ENCODE results near the gene P3H1. TPM values are rescaled to one million over a fixed set of nuclear protein-coding genes. Genes with fewer than 3 reads are reported as not detected.

P3H1 gene
- total and polyA plus RNA-seq, 2 of the 13 experiments (the other 11 are each of a cell fraction or from before 2014, with no cell fraction given), result 64.6 to 120 TPM

GRCh38 chr1:42738678-42739226 lies 28.1 kb downstream of the P3H1 start:
- in situ Hi-C loops (cut with HindIII; ENCODE audit: extremely low pct_ligation_motif_present, low pct_unique_long_range_greater_than_20kb), result loop anchor here (25.0 kb wide), 1 partner anchor 401 kb away; the partner anchor contains the start of gene FOXJ3
- WGBS (ENCODE audit: low lambda C conversion rate), result no CpG with 5 or more reads among the region's 8 CpGs
- H3K27me3 ChIP-seq (ENCODE audit: control insufficient read depth in 1 of 2, insufficient read depth in 2 of 2, low read length in 2 of 2), result no peaks in the 10 kb centered on the region
- peaks cover 81% of the 10 kb centered on the region for H3K4me1 ChIP-seq (ENCODE audit: insufficient read depth, low read length)
- no peak overlapping the region for H3K9ac ChIP-seq (ENCODE audit: insufficient read depth, low read depth, low read length)
- intact Hi-C loops (cut with micrococcal nuclease; ENCODE audit: unreplicated experiment), result no loop called here
- no peak for FAIRE-seq
- H2AFZ ChIP-seq (ENCODE audit: low read length), result no peak overlapping the region
- BruUV-seq (replicated peaks), result no TSS peak
- peak overlapping the region; percentile 98 for H3K4me2 ChIP-seq (ENCODE audit: low read depth, low read length)
- no peak overlapping the region for H3K27ac ChIP-seq (ENCODE audit: extremely low read length, insufficient read depth, low read length)
- H3K9me3 ChIP-seq (ENCODE audit: low read length), result no peaks in the 10 kb centered on the region
- CTCF ChIA-PET (ENCODE audit: low intra/inter-chr PET ratio, low total read pairs), result no interaction called here
- peak; percentile 30; the same call in 1 of the 2 replicates for TF ChIP-seq HIC2 (CRISPR knock-in tag; IDR thresholded peaks at IDR 0.05; ENCODE audit: low read depth)
- 0 out of 2 replicates have a peak, but pooled peaks have one; percentile 13 for TF ChIP-seq SNAI1 (CRISPR knock-in tag; IDR thresholded peaks at IDR 0.05; ENCODE audit: borderline replicate concordance)
- TF ChIP-seq ZNF3 (CRISPR knock-in tag; IDR thresholded peaks at IDR 0.05), result no peak
- TF ChIP-seq HOXA9 (CRISPR knock-in tag; IDR thresholded peaks at IDR 0.05; ENCODE audit: borderline replicate concordance), result no peak
- no peak for TF ChIP-seq SOX13 (IDR thresholded peaks at IDR 0.05)
- TF ChIP-seq SOX13 (CRISPR knock-in tag; conservative IDR thresholded peaks at IDR 0.05 in 1 of 2, IDR thresholded peaks at IDR 0.05 in 1 of 2), result no peak
- TF ChIP-seq KDM5B (CRISPR knock-in tag; IDR thresholded peaks at IDR 0.05; ENCODE audit: borderline replicate concordance), result no peak
- TF ChIP-seq GPBP1L1 (CRISPR knock-in tag; IDR thresholded peaks at IDR 0.05), result no peak
- no peak for TF ChIP-seq SNRNP70 (IDR thresholded peaks at IDR 0.05; ENCODE audit: low read depth, low read length)
- TF ChIP-seq KLF6 (CRISPR knock-in tag; IDR thresholded peaks at IDR 0.05), result no peak
- TF ChIP-seq ZNF580 (CRISPR knock-in tag; IDR thresholded peaks at IDR 0.05; ENCODE audit: borderline replicate concordance, low read depth), result no peak
- TF ChIP-seq ZBTB10 (CRISPR knock-in tag; IDR thresholded peaks at IDR 0.05; ENCODE audit: borderline replicate concordance), result no peak
- no peak; the same call in 2 of the 3 replicates for ATAC-seq
- no peaks in the 10 kb centered on the region for H3K79me2 ChIP-seq (ENCODE audit: insufficient read depth, low read length)
- POLR2A ChIA-PET, result interaction anchor here (3.6 kb wide), 1 partner anchor 28 kb away, joined by 28 read pairs; the partner anchor contains the start of genes C1orf50 and P3H1
- no peaks in the 10 kb centered on the region for H4K20me1 ChIP-seq (ENCODE audit: insufficient read depth, low read length)
- H3K36me3 ChIP-seq (replicated peaks in 1 of 2; ENCODE audit: control insufficient read depth in 1 of 2, insufficient read depth in 2 of 2, low read length in 2 of 2), result no peaks in the 10 kb centered on the region
- no peak for DNase-seq (ENCODE audit: low spot score)
- peak overlapping the region in 2 of 3 experiments; percentile 76 to 83; a peak in 2 of 6 replicates for H3K4me3 ChIP-seq (replicated peaks in 1 of 3; ENCODE audit: insufficient read depth in 1 of 3, low read depth in 2 of 3, low read length in 3 of 3)

Measured in HepG2 (cell line).